DMS79 (cell line): ENCODE results near the gene SLC37A1.
"Not testable (repeated sequence)": the region's sequence is repeated elsewhere in the genome, so short reads cannot be mapped to it uniquely, and the experiment has no call there.

Experiments
- DNase-seq: peaks from one replicate; lab custom pipeline; 2025; lab: John Stamatoyannopoulos, UW

The SLC37A1 gene

DNA sequence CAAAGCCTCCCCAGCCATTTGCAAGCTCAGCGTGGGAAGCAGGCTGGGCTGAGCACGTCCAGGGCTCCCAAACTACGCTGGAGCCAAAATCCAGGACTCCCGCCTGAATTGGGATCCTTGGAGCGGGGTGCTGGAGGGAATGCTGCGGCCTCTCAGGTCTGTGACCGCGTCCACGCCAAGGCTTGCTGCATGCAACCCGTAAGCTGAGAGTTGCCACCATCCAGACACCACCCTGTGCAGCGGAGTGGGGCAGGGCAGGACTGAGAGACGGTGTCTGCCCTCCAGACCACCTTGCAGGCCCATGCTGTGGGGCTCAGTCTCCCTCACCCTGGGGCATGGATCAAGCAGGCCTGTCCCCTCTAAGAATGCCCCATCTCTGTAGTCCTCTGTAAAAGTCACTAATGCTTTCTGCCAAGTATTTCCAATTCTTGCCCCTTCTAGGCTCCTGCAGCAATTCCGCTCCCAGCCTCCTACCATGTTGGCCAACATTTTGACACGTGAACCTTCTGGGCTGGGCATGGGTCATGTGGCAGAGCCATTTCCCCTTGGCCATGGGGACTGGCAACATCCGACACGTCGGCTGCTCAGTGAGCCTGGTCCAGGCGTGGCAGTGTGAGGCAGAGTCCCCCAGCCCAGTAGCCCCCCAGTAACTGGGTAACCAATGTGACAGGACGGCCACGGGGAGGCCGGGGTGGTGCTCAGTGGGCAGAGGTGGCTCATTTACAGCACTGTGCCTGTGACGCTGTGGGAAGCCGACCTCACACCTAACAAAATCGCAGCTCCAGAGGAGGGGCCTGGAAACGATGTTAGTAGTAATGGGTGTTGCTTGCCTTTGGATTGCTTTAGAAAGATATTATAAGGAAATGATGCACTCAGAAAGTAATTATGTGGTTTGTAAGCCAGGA is 81.9 kb downstream of the SLC37A1 start:
- DNase-seq = no peak

DNA sequence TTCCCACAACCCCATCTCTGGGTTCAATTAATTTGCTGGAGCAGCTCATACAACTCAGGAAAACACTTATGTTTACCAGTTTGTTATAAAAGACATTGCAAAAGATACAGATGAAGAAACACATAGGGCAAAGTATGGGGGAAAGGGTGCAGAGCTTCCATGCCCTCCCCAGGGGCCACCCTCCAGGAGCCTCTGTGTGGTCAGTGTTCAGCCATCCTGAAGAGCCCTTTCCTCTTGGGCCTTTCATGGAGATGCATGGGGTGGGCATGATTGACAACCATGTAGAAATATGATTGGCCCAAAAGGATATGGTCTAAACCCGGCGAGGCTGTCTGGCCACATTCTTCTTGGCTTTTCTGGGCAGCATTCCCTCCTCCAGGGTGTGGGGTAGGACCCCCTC is 83.0 kb downstream of the SLC37A1 start:
- DNase-seq = no peak

DNA sequence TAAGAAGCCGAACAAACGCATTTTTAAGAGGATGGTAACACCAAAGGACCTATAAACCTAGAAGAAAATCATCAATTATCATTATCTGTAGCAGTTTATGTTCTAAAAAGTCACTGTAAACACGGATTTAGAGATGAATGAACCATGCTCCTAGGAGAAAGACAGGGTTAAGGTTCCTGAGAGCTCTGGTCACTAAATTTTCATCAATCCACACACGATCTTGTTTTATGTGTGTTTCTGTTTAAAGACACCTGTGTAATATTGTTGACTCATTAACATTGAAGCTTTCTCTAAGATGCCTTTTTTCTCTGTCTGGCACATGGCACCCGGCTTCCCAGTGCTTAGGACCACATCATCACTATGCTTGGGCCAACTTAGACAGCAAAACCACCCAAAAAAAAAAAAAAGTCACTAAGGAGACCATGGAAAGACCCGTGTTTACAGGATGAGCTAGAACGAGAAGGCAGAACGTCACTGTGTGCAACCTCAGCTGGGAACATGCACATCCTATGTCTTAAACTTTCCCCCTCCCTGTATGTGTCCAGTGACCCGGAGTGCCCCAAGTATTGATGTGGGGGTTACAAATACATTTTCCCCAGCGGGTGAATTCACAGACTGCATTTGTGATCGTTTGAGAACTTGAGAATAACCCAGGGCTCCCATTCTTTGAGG is 84.0 kb downstream of the SLC37A1 start:
- no peak for DNase-seq

DNA sequence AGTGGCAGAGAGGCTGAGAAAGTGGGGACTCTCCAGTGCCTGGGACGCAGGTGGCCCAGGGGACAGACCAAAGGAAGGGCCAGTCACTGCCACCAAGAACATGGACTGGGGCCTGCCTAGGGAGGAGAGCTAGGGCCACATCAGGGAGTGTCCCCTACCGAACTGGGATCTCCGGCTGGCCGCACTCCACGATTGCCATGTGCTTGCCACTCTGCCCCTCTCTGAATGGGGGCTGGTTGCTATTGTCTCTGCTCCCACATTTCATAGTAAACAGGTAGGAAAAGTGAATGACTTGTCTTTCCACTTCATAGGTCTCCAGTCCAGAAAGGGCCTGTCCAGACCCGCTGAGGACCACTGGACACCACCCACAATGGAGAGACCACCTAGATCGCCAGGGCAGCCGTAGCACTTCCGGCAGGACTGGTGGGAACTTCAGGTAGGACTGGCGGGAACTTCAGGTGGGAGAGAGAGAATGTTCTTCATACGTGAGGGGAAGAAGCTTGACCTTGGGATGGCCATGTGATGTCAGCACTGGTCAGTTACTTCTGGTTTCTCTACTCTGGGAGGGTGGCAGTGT is 84.6 kb downstream of the SLC37A1 start:
- DNase-seq = no peak

DNA sequence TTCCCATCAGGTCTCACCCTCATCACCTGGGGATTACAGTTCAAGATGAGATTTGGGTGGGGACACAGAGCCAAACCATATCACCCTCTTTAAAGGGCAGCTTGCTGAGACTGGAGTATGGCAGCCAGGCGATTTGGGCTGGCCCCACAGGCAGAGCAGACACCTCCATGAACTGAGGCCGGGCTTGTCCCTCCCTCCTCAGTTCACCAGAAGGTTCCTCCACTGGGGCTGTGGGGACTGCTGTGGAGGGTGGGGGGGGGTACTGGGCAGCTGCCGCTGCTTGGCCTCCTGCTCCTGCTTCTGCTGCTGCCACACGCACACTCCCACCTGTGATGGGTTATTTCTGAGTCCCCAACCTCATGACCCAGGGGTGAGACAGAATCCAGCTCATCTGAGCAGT is 85.8 kb downstream of the SLC37A1 start:
- no peak for DNase-seq

DNA sequence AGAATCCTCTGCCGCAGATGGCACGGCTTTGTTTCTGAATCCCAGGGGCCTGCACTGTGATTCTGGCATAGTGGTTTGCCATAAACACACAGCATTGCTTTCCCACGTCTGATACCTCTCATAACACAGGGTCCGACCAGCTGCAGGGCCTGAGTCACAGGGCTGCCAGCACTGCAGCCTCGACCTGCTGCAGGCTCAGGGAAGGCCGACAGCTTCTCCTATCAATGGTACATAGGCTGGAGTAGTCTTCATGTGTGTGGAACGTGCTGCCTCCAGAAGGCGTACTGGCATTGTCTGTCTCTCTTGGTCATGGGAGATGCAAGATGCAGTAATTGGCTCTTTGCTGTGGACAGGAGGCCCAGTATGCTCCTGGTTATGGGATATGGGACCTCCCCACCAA is 86.3 kb downstream of the SLC37A1 start:
- DNase-seq = no peak

DNA sequence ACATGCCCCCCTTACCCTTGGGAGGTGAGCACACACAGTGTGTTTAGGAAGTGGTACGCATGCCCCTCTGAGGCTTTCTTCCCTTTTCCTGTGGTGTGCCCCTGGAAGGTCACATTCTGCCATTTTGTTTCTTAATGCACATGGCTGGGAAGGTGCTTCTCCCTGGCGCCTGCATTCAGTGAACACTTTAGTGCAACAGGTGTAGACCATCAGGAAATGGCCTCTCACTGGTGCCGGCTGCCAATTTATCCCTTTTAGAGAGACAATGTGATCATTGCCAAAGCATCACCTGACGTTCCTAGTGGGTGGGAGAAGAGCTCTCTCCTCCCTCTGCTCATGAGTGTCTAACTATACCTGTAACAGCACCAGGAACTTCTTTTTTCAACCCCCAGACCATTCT is 88.0 kb downstream of the SLC37A1 start:
- DNase-seq = no peak

DNA sequence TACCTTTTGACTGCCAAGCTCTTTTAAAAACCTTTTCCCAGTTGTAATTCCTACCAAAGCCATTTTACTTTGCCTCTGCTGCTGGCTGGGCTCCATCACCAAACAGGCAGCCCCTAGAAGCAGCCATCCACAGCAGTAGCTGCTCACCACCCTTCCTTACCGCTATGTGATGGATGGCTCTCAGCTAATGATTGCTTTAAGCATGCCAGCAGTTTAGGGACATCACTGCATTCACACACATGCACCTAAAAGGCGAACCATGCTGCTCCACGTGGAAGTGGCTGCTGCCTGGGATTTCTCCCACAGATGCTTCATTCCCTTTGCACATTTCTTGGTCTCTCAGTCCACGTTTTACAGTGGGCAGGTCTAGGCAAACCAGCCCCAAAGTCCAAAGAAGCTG is 93.5 kb downstream of the SLC37A1 start:
- DNase-seq = no peak

DNA sequence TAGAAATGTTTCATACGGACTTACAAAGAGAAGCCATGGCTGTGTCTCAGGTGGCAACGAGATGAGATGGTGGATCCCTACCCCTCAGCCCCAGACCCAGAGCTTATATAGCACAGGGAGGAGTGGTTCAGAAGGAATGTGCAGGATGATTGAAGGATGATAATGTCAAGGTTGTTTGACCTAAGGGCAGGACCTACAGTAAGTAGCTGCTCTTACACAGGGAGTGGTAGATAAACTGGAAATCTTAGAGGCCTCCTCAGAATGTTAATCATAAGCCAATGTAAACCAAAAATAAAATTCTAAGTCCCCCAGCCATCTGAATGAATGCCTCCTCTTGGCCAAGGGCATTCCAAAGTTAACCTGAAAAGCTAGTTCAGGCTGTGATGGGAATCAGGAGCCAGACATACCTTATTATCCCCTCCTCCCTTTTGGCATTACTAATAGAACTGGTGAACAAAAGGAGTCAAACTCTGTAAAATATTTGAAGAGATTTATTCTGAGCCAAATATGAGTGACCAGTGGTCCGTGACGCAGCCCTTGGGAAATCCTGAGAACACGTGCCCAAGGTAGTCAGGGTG is 94.0 kb downstream of the SLC37A1 start:
- no peak for DNase-seq

DNA sequence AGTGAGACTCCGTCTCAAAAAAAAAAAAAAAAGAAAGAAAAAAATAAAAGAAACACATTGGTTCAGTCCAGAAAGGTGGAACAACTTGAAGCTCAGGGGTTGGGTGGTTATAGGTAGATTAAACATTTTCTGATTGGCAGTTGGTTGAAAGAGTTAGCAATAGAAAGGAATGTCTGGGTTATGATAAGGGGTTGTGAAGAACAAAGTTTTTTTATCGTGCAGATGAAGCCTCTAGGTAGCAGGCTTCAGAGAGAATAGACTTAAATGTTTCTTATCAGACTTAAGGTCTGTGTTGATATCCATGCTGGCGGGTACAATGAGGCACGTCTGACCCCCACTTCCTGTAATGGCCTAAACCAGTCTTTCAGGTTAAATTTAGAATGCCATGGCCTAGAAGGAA is 94.8 kb downstream of the SLC37A1 start:
- DNase-seq = no peak

DNA sequence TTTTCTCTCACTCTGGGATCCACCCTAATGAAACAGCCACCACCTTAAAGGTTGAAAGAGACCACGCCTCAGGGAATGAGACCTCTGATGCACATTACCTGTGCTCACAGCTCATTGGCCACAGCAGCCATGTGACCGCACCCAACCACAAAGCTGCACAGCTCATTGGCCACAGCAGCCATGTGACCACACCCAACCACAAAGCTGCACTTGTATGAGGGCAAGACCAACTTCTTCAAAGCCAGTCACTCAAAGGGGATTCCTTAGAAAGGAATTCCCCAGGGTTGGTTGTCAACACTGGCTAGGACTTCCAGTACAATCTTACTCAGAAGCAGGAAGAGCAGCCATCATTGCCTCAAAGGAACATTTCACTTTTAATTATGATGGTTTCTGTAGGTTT is 96.2 kb downstream of the SLC37A1 start:
- no peak for DNase-seq

DNA sequence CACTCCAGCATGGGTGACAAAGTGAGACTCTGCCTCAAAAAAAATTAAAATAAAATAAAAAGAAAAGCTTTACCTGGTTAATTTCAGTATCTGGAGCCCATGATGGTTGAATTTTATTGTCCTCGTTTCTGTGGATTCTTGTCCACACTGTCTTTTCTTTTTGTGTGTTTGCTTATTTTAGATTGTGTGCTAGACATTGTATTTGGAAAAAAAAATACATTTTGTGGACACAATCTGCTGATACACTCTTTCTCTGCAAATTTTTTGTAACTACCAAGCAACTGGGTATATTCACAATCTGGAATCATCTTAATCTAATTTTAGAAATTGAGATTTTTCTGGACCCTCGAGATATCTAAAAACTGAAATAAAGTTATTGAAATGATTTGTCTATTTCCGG is 98.2 kb downstream of the SLC37A1 start:
- no peak for DNase-seq

DNA sequence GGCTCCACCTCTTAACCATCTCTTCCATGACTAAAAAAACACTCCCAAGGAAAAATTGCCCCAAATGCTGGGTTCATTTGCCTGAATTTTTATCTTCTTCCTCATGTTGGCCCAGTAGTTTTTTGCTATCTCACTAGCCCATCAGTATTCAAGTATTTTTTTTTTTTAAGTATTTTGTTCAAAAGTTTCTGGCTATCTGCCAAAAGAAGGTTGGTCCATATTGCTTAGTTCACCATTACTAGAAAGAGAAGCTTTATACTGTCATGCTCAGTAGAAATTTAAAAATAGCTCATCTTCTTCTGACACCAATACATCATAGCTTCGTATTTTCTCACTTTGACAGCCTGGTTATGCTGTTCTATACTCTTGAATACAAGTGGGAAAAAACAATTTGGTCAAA is 98.7 kb downstream of the SLC37A1 start:
- no peak for DNase-seq

DNA sequence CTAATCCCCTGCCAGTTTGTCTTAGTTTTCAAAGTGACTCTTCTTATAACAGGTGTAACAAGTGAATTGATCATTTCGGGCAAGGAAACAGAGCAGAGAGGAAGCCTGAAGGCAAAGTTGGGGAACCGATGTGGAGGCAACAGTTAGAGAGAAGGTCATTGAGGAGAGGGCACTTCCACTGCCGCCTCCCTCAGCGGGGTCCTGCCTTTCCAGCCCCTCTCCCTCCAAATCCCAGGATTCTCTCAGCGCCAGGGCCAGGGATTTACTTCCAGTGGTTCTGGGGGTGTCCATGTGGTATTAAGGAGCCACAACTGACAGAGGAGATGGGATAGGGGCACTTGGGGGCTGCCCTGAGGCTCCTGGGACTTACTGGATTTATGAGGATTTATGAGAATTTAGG is 100.1 kb downstream of the SLC37A1 start:
- no peak for DNase-seq

DNA sequence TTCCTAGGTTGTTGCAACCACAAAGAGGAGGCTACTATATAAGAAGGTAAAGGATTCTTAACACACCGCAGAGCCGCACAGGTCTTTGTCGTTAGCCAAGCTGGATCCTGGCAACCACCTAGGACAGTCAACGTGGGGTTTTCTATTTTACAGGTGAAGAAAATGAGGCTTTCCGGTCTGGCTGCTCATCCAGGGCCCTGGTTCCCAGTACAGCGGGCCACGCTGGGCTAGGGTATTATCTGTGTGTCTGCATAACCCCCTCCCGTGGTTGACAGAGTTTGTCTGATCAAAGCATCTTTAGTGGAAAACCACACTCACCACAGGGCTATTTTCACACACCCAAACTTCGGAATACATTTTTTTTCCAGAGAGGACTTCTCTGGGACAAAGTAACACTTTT is 100.7 kb downstream of the SLC37A1 start:
- DNase-seq = no peak

DNA sequence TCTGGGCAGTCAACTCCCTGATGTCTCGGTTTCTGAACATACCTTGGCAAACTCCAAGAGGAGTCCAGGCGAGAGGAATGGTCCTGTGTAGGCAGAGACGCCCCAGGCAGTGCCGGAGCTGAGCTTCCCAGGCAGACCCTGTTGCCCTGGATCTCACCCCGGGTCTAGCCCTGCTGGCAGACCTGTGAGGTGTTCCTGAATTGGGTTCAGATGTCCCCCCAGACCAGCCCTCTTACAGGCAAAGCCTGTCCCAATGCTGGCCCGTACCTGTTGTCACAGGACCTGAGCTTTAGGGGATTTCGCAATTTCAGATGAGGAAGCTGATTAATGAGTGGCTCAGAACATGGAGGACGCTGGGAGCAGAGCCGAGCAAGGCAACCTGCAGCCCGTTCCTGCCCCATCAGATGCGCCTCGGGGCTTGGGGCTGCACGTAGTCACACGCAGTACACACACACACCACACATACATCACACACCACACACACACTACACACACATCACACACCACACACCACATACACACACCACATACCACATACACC is 101.2 kb downstream of the SLC37A1 start:
- DNase-seq = no peak

DNA sequence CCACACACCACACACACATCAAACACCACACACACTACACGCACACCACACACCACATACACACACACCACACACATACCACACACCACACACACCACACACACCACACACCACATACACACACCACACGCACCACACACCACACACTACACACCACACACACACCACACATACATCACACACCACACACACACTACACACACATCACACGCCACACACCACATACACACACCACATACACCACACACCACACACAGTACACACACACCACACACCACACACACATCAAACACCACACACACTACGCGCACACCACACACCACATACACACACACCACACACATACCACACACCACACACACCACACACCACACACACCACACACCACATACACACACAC is 101.7 kb downstream of the SLC37A1 start:
- not testable (repeated sequence) for DNase-seq

DNA sequence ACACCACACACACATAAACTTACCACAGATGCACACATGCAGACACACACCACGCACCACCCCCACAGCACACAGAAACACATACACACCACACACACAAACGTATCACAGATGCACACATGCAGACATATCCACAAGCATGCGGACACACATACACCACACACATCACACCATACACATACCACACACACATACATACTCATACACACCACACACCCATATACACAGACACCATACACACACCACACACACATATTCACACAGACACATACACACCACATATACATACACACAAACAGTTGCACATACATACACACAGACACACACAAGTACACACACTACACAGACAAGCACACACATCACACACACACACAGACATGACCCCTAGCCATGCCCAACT is 102.3 kb downstream of the SLC37A1 start:
- DNase-seq = no peak

DNA sequence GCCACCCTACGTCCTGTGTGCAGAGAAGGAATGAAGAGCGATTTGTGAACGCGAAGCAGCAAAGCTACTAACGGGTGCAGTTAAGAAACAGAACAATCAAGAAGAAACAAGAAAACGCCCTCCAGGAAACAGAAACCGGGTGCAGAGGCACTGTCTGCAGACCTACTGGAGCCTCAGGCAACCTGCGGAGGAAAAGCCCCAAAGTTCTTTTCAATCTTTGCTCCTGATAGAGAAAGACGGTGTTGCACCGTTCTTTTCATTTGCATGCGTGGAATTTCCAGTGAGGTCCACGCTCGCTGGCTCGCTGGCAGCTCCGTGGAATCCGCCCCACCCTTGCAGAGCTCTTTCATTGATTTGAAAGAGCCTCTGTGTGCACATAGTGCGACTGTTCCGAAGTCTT is 102.8 kb downstream of the SLC37A1 start:
- DNase-seq = no peak

DNA sequence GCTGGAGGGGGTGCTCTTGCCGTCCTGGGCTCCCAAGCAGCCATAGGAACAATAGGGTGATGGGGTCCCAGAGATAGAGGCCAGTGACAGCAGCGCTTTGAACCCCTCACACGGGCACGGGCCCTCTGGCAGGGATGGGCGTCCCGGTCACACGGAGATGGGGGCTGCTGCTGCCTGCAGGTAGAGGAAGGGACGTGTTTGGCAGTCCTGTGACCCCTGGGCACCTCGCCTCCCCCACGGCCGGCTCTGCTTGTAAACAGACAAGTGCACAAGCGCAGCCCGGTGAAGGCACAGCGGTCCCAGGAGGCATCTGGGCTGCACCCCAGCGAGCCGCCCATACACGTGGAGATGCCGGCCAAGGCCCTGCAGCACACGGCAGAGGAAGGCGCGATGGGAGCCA is 103.3 kb downstream of the SLC37A1 start:
- no peak for DNase-seq

DNA sequence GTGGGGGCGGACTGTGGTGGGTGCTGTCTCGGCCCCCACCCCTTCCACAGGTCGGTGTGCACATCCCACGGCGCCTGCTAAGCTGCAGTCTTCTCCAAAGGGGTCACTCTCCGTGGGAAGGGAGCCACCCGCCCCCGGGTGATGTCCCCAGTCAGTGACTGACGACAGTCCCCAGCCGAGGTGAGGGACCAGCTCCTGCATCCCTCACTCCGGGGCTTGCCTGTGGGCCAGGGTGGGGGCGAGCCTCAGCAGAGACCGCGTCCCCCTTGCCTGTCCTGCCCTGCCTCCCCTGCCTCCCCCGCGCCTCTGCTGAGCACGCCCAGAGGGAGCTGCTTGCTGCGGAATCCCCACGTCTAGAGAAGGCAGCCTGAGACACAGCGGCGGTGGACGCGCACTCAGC is 103.8 kb downstream of the SLC37A1 start:
- no peak for DNase-seq

DNA sequence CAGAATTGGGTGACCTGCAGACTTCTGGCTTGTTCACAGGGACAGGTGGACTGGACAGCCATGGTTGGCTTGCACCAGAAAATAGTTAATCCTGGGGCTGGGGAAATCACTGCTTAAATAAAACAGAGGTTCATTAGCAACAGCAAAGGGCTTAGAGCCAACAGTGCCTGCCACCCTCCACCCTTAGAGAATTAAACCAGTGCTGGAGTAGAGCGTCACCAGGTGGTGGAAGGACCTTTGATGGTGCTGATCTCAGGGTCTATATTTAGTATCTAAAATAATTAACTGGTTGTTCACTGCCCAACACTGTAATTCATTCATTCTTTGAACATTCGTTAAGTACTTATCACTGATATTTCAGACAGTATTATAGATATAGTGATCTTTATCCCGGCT is 105.1 kb downstream of the SLC37A1 start:
- no peak for DNase-seq

DNA sequence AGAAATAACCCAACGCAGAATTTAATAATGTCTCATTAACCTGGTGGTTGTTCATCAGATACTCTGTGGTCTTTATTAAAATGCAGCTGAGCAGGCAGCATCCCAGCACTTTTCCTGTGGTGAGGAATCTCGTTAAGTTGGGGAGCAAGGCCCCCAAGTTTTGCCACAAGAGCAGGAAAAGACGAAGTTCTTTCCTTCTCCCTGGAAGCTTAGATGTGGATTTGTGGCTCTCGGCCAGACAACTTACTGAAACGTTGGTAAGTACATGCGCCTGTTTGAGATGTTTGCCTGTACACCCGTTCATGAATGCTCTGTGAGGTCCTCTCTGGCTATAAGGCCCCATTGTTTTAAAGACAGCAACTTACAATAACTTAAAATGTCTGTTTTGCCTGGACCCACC is 105.5 kb downstream of the SLC37A1 start:
- DNase-seq = no peak
